Cardiac muscle cell (in vitro differentiated cells and primary cell): ENCODE measurements around the gene TUBA1A. TPM values are rescaled to one million over a fixed set of nuclear protein-coding genes. Genes with fewer than 3 reads are reported as not detected.
"Not testable (repeated sequence)": the region's sequence is repeated elsewhere in the genome, so short reads cannot be mapped to it uniquely, and the experiment has no call there.

Source experiments
- DNase-seq, 2 donors: peaks; one replicate each; pipeline versions ENCODE4 v3.0.0 to v3.0.0-alpha.2; 2010 to 2017; ENCODE audit warnings: low read depth in 1 of 2, low spot score in 1 of 2
- H3K27ac ChIP-seq: fragments of 200-600 bp; sonication (generic); 2 replicates; pipeline ENCODE4 v1.5.1; 2016
- H3K27me3 ChIP-seq: fragments of 200-600 bp; sonication (generic); 2 replicates; pipeline ENCODE4 v1.6.0; 2016; ENCODE audit warnings: control low read depth
- H3K36me3 ChIP-seq: fragments of 200-600 bp; sonication (generic); 2 replicates; pipeline ENCODE4 v1.5.1; 2016; ENCODE audit warnings: control low read depth
- H3K4me1 ChIP-seq: fragments of 200-600 bp; sonication (generic); 2 replicates; pipeline ENCODE4 v1.8.1; 2017; ENCODE audit warnings: low read depth, mild to moderate bottlenecking, mixed run types
- H3K4me3 ChIP-seq: fragments of 200-600 bp; sonication (generic); 2 replicates; pipeline ENCODE4 v1.5.1; 2016; ENCODE audit warnings: mild to moderate bottlenecking
- H3K9me3 ChIP-seq: fragments of 200-600 bp; sonication (generic); 2 replicates; pipeline ENCODE4 v1.5.1; 2017; ENCODE audit warnings: low read depth, mild to moderate bottlenecking, control low read depth
- polyA plus RNA-seq: library from polyadenylated mRNA; unstranded; fragments of >200 nt; fragmentation: Nextera tagmentation; extraction: Ambion mirVana; gene quantifications from 2 replicates; pipeline ENCODE4 v1.2.1, GENCODE V29; 2016
- total RNA-seq: library from RNA; depleted of rRNA; stranded (reverse); fragments of >200 nt; gene quantifications from 2 replicates; pipeline ENCODE4 v1.2.3, GENCODE V29; 2016
- TF ChIP-seq, protein P1 (sequence below): IDR thresholded peaks from 2 replicates; pipeline ENCODE4 v1.5.1; 2012; ENCODE audit warnings: low read depth, mild to moderate bottlenecking, low read length

The TUBA1A gene
- total and polyA plus RNA-seq, 2 experiments from 2014 or later, result 509 to 1,070 TPM

DNA sequence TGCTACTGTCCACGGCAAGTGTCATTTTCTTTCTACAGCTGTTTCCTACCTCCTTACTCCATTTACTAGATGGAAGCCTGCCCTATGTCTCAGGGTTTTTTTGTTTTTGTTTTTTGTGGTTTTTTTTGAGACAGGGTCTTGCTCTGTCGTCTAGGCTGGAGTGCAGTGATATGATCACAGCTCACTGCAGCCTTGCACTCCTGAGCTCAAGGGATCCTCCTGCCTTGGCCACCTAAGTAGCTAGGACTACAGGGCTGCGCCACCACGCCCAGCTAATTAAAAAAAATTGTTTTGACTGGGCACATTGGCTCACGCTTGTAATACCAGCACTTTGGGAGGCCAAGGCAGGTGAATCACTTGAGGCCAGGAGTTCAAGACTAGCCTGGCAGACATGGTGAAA is 14.7 kb downstream of the TUBA1A start:
- no peak for DNase-seq
- TF ChIP-seq, protein P1, sequence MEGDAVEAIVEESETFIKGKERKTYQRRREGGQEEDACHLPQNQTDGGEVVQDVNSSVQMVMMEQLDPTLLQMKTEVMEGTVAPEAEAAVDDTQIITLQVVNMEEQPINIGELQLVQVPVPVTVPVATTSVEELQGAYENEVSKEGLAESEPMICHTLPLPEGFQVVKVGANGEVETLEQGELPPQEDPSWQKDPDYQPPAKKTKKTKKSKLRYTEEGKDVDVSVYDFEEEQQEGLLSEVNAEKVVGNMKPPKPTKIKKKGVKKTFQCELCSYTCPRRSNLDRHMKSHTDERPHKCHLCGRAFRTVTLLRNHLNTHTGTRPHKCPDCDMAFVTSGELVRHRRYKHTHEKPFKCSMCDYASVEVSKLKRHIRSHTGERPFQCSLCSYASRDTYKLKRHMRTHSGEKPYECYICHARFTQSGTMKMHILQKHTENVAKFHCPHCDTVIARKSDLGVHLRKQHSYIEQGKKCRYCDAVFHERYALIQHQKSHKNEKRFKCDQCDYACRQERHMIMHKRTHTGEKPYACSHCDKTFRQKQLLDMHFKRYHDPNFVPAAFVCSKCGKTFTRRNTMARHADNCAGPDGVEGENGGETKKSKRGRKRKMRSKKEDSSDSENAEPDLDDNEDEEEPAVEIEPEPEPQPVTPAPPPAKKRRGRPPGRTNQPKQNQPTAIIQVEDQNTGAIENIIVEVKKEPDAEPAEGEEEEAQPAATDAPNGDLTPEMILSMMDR, result no peak
- Histone ChIP-seq H3K27ac (no peak overlapping the region), H3K27me3 (no peaks in the 10 kb centered on the region), H3K36me3 (no peaks in the 10 kb centered on the region), H3K9me3 (no peaks in the 10 kb centered on the region), H3K4me3 (no peak overlapping the region), H3K4me1 (peaks cover 9% of the 10 kb centered on the region)

DNA sequence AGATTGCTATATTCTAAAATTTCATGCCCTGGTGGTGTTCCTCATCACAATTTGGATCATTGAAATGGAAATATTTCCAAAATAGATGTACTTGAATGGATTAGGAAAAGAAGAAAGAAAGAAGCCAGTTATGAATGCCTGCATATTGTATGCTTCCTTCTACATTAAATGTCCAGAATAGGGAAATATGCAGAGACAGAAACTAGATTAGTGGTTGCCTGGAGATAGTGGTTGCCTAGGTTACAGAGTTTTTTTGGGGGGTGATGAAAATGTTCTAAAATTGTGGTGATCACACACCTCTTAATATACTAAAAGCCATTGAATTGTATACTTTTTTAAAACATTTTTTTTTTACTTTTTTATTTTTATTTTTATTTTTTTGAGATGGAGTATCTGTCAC is 18.0 kb downstream of the TUBA1A start:
- Histone ChIP-seq H3K4me1 (peaks cover 9% of the 10 kb centered on the region), H3K4me3 (no peak overlapping the region), H3K27ac (no peak overlapping the region), H3K27me3 (no peaks in the 10 kb centered on the region), H3K36me3 (no peaks in the 10 kb centered on the region), H3K9me3 (no peaks in the 10 kb centered on the region)
- TF ChIP-seq, protein P1, result no peak
- no peak for DNase-seq

DNA sequence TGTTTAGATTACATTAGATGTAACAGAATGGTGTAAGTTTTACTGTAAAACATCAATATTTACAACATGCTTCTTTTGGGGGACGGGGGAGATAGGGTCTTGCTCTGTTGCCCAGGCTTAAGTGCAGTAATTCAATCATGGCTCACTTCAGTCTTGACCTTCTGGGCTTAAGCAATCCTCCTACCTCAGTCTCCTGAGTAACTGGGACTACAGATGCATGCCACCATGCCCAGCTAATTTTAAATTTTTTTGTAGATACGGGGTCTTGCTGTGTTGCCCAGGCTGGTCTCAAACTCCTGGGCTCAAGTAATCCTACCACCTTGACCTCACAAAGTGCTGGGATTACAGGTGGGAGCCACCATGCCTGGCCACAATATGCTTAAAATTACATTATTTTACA is 23.8 kb downstream of the TUBA1A start:
- TF ChIP-seq, protein P1, result no peak
- Histone ChIP-seq H3K9me3 (no peaks in the 10 kb centered on the region), H3K27ac (no peak overlapping the region), H3K36me3 (no peaks in the 10 kb centered on the region), H3K4me3 (no peak overlapping the region), H3K27me3 (no peaks in the 10 kb centered on the region), H3K4me1 (peaks cover 3% of the 10 kb centered on the region)
- no peak for DNase-seq

DNA sequence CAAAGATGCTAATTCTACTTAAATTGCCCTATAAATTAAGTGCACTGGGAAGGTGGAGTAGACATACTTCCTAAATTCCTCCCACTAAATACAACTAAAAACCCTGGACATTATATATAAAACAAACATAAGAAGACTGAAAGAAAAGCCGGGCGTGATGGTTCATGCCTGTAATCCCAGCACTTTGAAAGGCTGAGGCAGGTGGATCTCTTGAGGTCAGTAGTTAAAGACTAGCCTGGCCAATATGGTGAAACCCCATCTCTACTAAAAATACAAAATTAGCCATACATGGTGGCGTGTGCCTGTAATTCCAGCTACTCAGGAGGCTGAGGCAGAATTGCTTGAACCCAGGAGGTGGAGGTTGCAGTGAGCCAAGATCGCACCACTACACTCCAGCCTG is 27.0 kb downstream of the TUBA1A start:
- H3K9me3 ChIP-seq, H3K4me1 ChIP-seq, H3K27me3 ChIP-seq, DNase-seq, H3K36me3 ChIP-seq, H3K27ac ChIP-seq, H3K4me3 ChIP-seq: not testable (repeated sequence)

DNA sequence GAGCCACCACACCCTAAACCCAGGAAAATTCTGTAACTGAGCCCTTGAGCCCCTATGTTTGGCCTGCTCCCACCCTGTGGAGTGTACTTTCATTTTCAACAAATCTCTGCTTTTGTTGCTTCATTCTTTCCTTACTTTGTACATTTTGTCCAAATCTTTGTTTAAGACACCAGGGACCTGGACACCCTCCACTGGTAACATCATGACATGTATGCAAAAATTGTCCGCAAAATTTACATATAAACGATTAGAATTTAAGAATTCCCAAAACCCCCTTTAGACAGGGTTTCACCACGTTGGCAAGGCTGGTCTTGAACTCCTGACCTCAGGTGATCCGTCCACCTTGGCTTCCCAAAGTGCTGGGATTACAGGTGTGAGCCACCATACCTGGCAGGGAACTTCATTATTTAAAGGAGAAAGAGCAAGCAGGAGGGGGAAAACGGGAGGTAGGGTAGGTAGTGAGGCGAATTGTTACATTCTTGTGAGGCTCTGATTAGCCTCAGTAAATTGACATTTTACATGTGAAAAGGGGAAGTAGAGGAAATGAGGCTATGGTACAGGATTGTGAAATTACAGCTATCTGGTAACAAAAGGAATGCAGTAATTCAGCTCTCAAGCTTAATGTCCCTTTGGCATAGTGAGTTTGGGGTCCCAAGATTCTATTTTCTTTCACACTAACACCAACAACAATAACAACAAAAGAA is 27.6 kb downstream of the TUBA1A start:
- Histone ChIP-seq H3K27ac (no peak overlapping the region), H3K4me1 (peaks cover 3% of the 10 kb centered on the region), H3K4me3 (no peak overlapping the region), H3K27me3 (no peaks in the 10 kb centered on the region), H3K36me3 (no peaks in the 10 kb centered on the region), H3K9me3 (no peaks in the 10 kb centered on the region)
- TF ChIP-seq, protein P1, result no peak
- no peak for DNase-seq

DNA sequence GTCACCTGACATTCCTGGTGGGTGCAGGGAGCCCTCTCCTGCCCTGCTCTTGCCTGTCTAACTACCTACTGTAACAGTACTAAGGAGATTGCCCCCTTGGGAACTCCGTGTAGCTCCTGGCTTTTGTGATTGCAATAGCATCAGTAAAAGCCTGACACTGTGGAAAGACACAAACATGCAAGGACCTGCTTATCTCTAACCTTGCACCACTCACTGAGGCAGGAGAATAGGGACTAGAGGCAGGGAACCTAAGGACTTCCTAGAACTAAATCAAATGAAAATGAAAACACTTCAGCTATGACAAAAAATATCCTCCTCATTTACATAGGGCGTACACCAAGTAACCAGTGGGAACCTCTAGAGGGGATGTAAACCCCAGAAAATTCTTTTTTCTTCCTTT is 28.5 kb downstream of the TUBA1A start:
- Histone ChIP-seq H3K27ac (peak overlapping the region; percentile 66), H3K36me3 (no peaks in the 10 kb centered on the region), H3K4me1 (peaks cover 3% of the 10 kb centered on the region), H3K4me3 (no peak overlapping the region), H3K9me3 (no peaks in the 10 kb centered on the region), H3K27me3 (no peaks in the 10 kb centered on the region)
- no peak for DNase-seq
- TF ChIP-seq, protein P1, result no peak
